CD4-positive, alpha-beta T cell treated with Interleukin-6 at 100 ng/mL for 8 hours (primary cell): ENCODE results near the gene IKBIP.
"Not testable (repeated sequence)": the region's sequence is repeated elsewhere in the genome, so short reads cannot be mapped to it uniquely, and the experiment has no call there.

Experiments
- DNase-seq: peaks from one replicate; pipeline ENCODE4 v3.0.0-alpha.2; 2020; ENCODE audit warnings: mixed read lengths, low spot score

The IKBIP gene

DNA sequence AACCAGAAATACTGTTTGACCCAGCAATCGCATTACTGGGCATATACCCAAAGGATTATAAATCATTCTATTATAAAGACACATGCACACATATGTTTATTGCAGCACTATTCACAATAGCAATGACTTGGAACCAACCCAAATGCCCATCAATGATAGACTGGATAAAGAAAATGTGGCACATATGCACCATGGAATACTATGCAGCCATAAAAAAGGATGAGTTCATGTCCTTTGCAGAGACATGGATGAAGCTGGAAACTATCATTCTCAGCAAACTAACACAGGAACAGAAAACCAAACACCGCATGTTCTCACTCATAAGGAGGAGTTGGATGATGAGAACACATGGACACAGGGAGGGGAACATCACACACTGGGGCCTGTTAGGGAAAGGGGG is 67.8 kb downstream of the IKBIP start:
- not testable (repeated sequence) for DNase-seq

DNA sequence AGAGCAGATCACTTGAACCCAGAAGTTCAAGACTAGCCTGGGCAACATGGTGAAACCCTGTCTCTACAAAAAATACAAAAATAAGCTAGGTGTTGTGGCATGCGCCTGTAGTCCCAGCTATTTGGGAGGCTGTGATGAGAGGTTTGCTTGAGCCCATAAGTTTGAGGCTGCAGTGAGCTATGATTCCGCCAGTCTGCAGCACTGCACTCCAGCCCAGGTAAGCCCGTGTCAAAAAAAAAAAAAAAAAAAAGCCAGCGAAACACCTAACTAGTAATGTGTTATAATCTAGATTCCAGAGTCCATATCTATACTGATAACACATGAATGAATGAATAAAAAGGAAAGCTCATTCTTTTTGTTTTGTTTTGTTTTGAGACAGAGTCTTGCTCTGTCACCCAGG is 69.6 kb downstream of the IKBIP start:
- DNase-seq: no peak
